ENCODE data around the gene CBLIF.
"Not testable (repeated sequence)": the region's sequence is repeated elsewhere in the genome, so short reads cannot be mapped to it uniquely, and the experiment has no call there.

Gene CBLIF

GRCh38 chr11:59845399-59845798 is at the start of gene CBLIF:
Gene CBLIF (minus strand): TSS chr11:59845499. CDS start chr11:59845453, 46 bp downstream.
- FAIRE-seq = no peak
- DNase-seq (ENCODE audit: extremely low spot score, insufficient read length, low read depth) = no peak

GRCh38 chr11:59894616-59895015 is 49.3 kb upstream of the CBLIF start:
- FAIRE-seq (no peak), DNase-seq (ENCODE audit: extremely low spot score, insufficient read length, low read depth) (no peak)

GRCh38 chr11:59891781-59892181 is 46.5 kb upstream of the CBLIF start:
- no peak for FAIRE-seq
- DNase-seq (ENCODE audit: extremely low spot score, insufficient read length, low read depth) = no peak

GRCh38 chr11:59887156-59887555 is 41.9 kb upstream of the CBLIF start:
- not testable (repeated sequence) for DNase-seq (ENCODE audit: extremely low spot score, insufficient read length, low read depth); FAIRE-seq

GRCh38 chr11:59883597-59883996 is 38.3 kb upstream of the CBLIF start:
- no peak for DNase-seq (ENCODE audit: extremely low spot score, insufficient read length, low read depth)
- FAIRE-seq = no peak

- no peak for DNase-seq (ENCODE audit: extremely low spot score, insufficient read length, low read depth)
- FAIRE-seq = no peak
These were observed 34.3 kb upstream of the CBLIF start for GRCh38 chr11:59879567-59879966.

- no peak for DNase-seq (ENCODE audit: extremely low spot score, insufficient read length, low read depth)
These were observed 33.3 kb upstream of the CBLIF start, which contains the start of gene OOSP3 for GRCh38 chr11:59878575-59878974. Gene OOSP3 (plus strand): TSS chr11:59878782. CDS start chr11:59878809, 27 bp downstream.

GRCh38 chr11:59877784-59878183 is 32.5 kb upstream of the CBLIF start:
- no peak for DNase-seq (ENCODE audit: extremely low spot score, insufficient read length, low read depth)
- no peak for FAIRE-seq

More at GRCh38 chr11:59878575-59878974, 33.3 kb upstream of the CBLIF start, which contains the start of gene OOSP3:
- FAIRE-seq = no peak

- no peak for DNase-seq (ENCODE audit: extremely low spot score, insufficient read length, low read depth)
- FAIRE-seq = no peak
These were observed 32.0 kb upstream of the CBLIF start for GRCh38 chr11:59877325-59877724.

- DNase-seq (ENCODE audit: extremely low spot score, insufficient read length, low read depth) = no peak
- no peak for FAIRE-seq
These were observed 30.7 kb upstream of the CBLIF start for GRCh38 chr11:59875856-59876519.

- DNase-seq (ENCODE audit: extremely low spot score, insufficient read length, low read depth) = no peak
- no peak for FAIRE-seq
These were observed 26.8 kb upstream of the CBLIF start for GRCh38 chr11:59872076-59872475.

- no peak for DNase-seq (ENCODE audit: extremely low spot score, insufficient read length, low read depth)
- no peak for FAIRE-seq
These were observed 22.6 kb upstream of the CBLIF start for GRCh38 chr11:59867946-59868345.

- FAIRE-seq (no peak), DNase-seq (ENCODE audit: extremely low spot score, insufficient read length, low read depth) (no peak)
These were observed 21.5 kb upstream of the CBLIF start for GRCh38 chr11:59866836-59867235.

GRCh38 chr11:59866397-59866796 is 21.1 kb upstream of the CBLIF start, which contains the start of gene TCN1:
Gene TCN1 (minus strand): TSS chr11:59866487. CDS start chr11:59866470, 17 bp downstream.
- no peak for DNase-seq (ENCODE audit: extremely low spot score, insufficient read length, low read depth)
- FAIRE-seq = no peak

GRCh38 chr11:59865031-59865430 is 19.7 kb upstream of the CBLIF start:
- no peak for FAIRE-seq
- no peak for DNase-seq (ENCODE audit: extremely low spot score, insufficient read length, low read depth)

- DNase-seq (ENCODE audit: extremely low spot score, insufficient read length, low read depth) (no peak), FAIRE-seq (no peak)
These were observed 17.0 kb upstream of the CBLIF start for GRCh38 chr11:59862252-59862651.

GRCh38 chr11:59859673-59860072 is 14.4 kb upstream of the CBLIF start:
- no peak for FAIRE-seq
- no peak for DNase-seq (ENCODE audit: extremely low spot score, insufficient read length, low read depth)

- no peak for FAIRE-seq
- no peak for DNase-seq (ENCODE audit: extremely low spot score, insufficient read length, low read depth)
These were observed 12.4 kb upstream of the CBLIF start for GRCh38 chr11:59857439-59858434.

GRCh38 chr11:59854871-59855270 is 9.6 kb upstream of the CBLIF start:
- DNase-seq (ENCODE audit: extremely low spot score, insufficient read length, low read depth) = no peak

GRCh38 chr11:59851416-59851815 is 6.1 kb upstream of the CBLIF start:
- not testable (repeated sequence) for DNase-seq (ENCODE audit: extremely low spot score, insufficient read length, low read depth); FAIRE-seq

More at GRCh38 chr11:59854871-59855270, 9.6 kb upstream of the CBLIF start:
- no peak for FAIRE-seq

GRCh38 chr11:59849551-59849950 is 4.3 kb upstream of the CBLIF start:
- FAIRE-seq; DNase-seq (ENCODE audit: extremely low spot score, insufficient read length, low read depth): not testable (repeated sequence)

Measured in GM18507 (cell line).